ENCODE results near the gene FOXC2.

DNA sequence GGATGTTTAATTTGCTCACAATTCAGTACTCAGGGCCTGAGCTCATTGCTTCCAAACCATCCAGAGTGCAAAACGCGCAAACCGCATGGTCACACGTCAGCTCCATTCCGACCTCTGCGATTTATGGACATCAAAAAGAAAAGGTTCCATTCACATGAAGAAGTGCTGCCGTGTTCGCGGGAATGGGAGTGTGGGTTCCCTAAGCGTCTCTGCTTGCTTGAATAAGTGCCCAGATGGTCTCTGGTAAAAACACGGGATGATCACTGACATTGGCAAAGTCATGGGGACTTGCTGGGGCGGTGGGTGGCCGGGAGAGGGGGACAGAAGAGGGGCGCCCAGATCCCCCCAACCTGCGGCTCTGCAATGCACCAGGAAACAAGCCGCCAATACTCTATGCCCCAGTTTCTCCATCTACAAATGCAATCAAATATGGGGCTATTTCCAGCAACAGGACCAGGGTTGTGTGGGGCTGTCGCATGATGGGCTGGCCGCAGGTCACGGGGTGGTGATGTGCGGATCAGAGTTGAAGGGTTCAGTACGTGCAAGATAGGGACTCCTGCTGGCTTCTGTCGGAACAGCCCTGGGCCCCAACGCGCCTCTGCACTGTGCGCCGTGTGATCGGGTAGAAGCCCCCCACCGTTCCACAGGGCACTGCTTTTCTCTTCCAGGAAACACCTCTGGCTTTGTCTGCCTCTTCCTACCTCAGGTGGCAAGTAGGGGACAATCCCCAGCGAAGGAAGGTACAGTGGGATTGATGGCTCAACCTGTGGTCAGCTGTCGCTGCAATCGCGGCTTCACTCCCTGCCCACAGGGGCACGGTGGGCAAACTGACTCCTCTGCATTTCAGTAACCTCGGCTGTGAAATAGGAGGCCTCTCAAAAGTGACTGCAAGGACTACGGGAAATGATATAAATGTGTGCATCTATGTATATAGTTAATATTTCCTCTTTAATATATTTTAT, 45.1 kb upstream of the FOXC2 start:
- TF ChIP-seq, protein P1, sequence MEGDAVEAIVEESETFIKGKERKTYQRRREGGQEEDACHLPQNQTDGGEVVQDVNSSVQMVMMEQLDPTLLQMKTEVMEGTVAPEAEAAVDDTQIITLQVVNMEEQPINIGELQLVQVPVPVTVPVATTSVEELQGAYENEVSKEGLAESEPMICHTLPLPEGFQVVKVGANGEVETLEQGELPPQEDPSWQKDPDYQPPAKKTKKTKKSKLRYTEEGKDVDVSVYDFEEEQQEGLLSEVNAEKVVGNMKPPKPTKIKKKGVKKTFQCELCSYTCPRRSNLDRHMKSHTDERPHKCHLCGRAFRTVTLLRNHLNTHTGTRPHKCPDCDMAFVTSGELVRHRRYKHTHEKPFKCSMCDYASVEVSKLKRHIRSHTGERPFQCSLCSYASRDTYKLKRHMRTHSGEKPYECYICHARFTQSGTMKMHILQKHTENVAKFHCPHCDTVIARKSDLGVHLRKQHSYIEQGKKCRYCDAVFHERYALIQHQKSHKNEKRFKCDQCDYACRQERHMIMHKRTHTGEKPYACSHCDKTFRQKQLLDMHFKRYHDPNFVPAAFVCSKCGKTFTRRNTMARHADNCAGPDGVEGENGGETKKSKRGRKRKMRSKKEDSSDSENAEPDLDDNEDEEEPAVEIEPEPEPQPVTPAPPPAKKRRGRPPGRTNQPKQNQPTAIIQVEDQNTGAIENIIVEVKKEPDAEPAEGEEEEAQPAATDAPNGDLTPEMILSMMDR (IDR thresholded peaks at IDR 0.05): no peak
- no peak for TF ChIP-seq POLR2A (IDR thresholded peaks at IDR 0.05)
